ENCODE measurements around the gene NGEF.

Gene NGEF

DNA sequence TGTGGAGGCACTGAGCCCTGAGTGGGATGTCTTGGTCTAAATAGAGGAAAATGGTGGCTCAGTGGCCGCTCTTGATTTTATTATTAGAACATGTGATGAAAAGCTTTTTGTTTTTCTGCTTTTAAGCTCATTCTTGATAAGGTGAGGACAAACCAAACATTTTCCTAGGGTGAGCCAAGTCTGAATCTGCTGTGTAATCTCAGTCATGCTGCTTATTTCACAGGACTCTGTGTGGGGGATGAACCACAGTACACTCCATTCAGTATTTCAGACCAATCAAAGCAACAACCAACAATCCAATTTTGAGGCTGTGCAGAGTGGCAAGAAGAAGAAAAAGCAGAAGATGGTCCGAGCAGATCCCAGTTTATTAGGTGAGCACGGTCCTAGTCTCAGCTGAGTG is 163.0 kb downstream of the NGEF start:
- no peak overlapping the region for H3K4me3 ChIP-seq (replicated peaks; ENCODE audit: low read depth, low read length)
- TF ChIP-seq CTCF (IDR thresholded peaks at IDR 0.05; ENCODE audit: low read length, missing control alignments): no peak
- no peak for DNase-seq (ENCODE audit: low read depth)

DNA sequence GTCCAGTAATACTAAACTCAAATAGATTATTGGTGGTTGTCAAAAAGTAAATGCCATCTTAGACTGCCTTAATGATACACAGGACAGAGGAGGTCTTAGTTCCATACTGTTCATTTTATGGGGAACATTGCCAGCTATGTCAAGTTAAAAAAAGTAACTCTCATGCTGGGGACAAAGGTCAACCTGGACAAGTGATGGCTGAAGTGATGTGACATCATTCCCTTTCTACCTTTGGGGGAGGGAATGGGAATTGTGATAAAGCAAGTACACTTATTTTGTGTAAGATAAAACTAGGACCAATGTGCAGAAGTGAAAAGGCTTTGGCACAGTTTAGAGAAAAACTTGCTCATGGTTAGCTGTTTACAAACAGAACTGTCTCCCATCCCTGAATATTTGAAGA is 167.0 kb downstream of the NGEF start:
- no peak overlapping the region for H3K4me3 ChIP-seq (replicated peaks; ENCODE audit: low read depth, low read length)
- DNase-seq (ENCODE audit: low read depth): no peak
- TF ChIP-seq CTCF (IDR thresholded peaks at IDR 0.05; ENCODE audit: low read length, missing control alignments): no peak

GRCh38 chr2:232843834-232844233 is 169.2 kb downstream of the NGEF start:
- DNase-seq (ENCODE audit: low read depth): no peak
- peak; percentile 9 for TF ChIP-seq CTCF (IDR thresholded peaks at IDR 0.05; ENCODE audit: low read length, missing control alignments)
- no peak overlapping the region for H3K4me3 ChIP-seq (replicated peaks; ENCODE audit: low read depth, low read length)

DNA sequence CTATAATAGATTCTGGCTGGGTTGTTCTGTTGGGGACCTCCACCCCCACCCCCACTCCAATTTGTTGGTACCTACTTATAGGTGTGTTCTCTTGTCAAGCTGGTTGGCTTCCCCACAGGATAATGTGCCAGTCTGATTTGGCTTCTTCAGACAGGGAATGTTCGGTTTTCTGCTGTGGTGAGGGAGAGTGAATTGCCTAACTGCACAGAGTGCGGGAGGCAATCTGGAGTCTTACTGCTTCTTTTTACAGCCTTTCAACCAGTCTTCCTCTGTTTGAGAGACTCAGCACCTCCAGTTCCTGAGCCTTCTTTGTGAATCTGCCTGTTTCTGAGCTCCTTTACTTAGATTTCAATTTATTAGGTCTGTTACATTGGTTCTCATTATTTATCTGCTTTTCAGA is 170.4 kb downstream of the NGEF start:
- TF ChIP-seq CTCF (IDR thresholded peaks at IDR 0.05; ENCODE audit: low read length, missing control alignments): no peak
- no peak overlapping the region for H3K4me3 ChIP-seq (replicated peaks; ENCODE audit: low read depth, low read length)
- peak; percentile 35 for DNase-seq (ENCODE audit: low read depth)

- TF ChIP-seq CTCF (IDR thresholded peaks at IDR 0.05; ENCODE audit: low read length, missing control alignments): no peak
- no peak for DNase-seq (ENCODE audit: low read depth)
- H3K4me3 ChIP-seq (replicated peaks; ENCODE audit: low read depth, low read length): no peak overlapping the region
These were observed 173.5 kb downstream of the NGEF start for GRCh38 chr2:232839411-232840079.

DNA sequence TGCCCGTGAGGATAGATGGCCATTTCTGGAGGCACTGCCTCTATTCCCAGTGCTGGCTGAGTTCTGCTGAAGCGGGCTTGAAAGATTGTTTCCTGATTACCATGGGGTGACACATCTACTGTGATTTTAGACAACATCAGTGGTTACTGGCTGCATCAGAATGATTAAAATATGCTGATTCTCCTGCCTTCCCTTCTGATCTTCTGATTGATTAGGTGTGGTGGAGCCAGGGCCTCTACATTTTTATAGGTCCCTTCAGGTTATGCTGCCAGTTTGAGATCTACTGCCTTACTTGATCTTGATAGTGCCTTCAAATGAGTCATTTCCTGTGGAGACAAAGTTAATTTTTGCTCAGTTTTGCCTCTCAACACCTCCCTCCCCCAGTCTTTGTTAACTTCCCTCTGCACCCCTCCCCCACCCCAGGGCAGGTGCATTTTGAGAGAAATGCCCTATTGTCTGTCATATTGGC is 174.6 kb downstream of the NGEF start:
- no peak overlapping the region for H3K4me3 ChIP-seq (replicated peaks; ENCODE audit: low read depth, low read length)
- no peak for DNase-seq (ENCODE audit: low read depth)
- TF ChIP-seq CTCF (IDR thresholded peaks at IDR 0.05; ENCODE audit: low read length, missing control alignments): no peak

GRCh38 chr2:232836934-232837333 is 176.1 kb downstream of the NGEF start:
- no peak for TF ChIP-seq CTCF (IDR thresholded peaks at IDR 0.05; ENCODE audit: low read length, missing control alignments)
- H3K4me3 ChIP-seq (replicated peaks; ENCODE audit: low read depth, low read length): no peak overlapping the region
- DNase-seq (ENCODE audit: low read depth): no peak
